HuH-7.5 (cell line): Measurements from ENCODE around the gene B3GAT3.
"Not testable (repeated sequence)": the region's sequence is repeated elsewhere in the genome, so short reads cannot be mapped to it uniquely, and the experiment has no call there.

Source experiments
- DNase-seq: peaks from one replicate; pipeline ENCODE4 v3.0.0; 2011; ENCODE audit warnings: low spot score

The B3GAT3 gene

GRCh38 chr11:62577046-62577714 lies 44.6 kb downstream of the B3GAT3 start:
- no peak for DNase-seq

GRCh38 chr11:62575837-62576236 lies 45.9 kb downstream of the B3GAT3 start:
- no peak for DNase-seq

- no peak for DNase-seq
These were observed 46.6 kb downstream of the B3GAT3 start for GRCh38 chr11:62575156-62575555.

- no peak for DNase-seq
These were observed 47.3 kb downstream of the B3GAT3 start for GRCh38 chr11:62574363-62575071.

GRCh38 chr11:62573592-62574362 lies 48.0 kb downstream of the B3GAT3 start, which contains the start of gene EEF1G:
Gene EEF1G, minus strand, starts transcription at chr11:62573891. Its CDS starts 49 bp downstream, at chr11:62573842.
- peak; percentile 96 for DNase-seq

GRCh38 chr11:62573006-62573591 lies 48.7 kb downstream of the B3GAT3 start:
- no peak for DNase-seq

- no peak for DNase-seq
These were observed 49.4 kb downstream of the B3GAT3 start for GRCh38 chr11:62572431-62572830.

GRCh38 chr11:62571493-62571892 lies 50.3 kb downstream of the B3GAT3 start:
- not testable (repeated sequence) for DNase-seq

GRCh38 chr11:62570903-62571302 lies 50.9 kb downstream of the B3GAT3 start:
- not testable (repeated sequence) for DNase-seq

- DNase-seq: no peak
These were observed 52.2 kb downstream of the B3GAT3 start for GRCh38 chr11:62569611-62570010.

- no peak for DNase-seq
These were observed 54.7 kb downstream of the B3GAT3 start for GRCh38 chr11:62567018-62567633.

- no peak for DNase-seq
These were observed 55.5 kb downstream of the B3GAT3 start for GRCh38 chr11:62566247-62566646.
